HepG2 (cell line): ENCODE results near the gene NUDT8.

Experiments used
- DPF2 ChIP-seq: sonication (generic); formaldehyde crosslinking; IDR thresholded peaks from 2 replicates; pipeline ENCODE4 v1.4.0; 2020; ENCODE audit warnings: mild to moderate bottlenecking, low read depth, missing genetic modification reagents, borderline replicate concordance
- NFRKB ChIP-seq: fragments of 450-650 bp; IDR thresholded peaks from 2 replicates; pipeline ENCODE4 v1.6.1; 2017
- RBFOX2 ChIP-seq: fragments of 200-400 bp; formaldehyde crosslinking; IDR thresholded peaks from 2 replicates; pipeline ENCODE4 v1.6.1; 2017; ENCODE audit warnings: low read depth, mild to moderate bottlenecking, low read length
- SMAD3 ChIP-seq: sonication (generic); formaldehyde crosslinking; IDR thresholded peaks from 2 replicates; pipeline ENCODE4 v1.4.0; 2020; ENCODE audit warnings: missing genetic modification reagents
- XRCC5 ChIP-seq: fragments of 200-400 bp; formaldehyde crosslinking; optimal IDR thresholded peaks from 2 replicates; pipeline ENCODE3; 2017; ENCODE audit warnings: mild to moderate bottlenecking, low read length
- ZNF235 ChIP-seq: sonication (generic); formaldehyde crosslinking; IDR thresholded peaks from 2 replicates; pipeline ENCODE4 v1.8.1; 2023; ENCODE audit warnings: mild to moderate bottlenecking, missing genetic modification reagents, borderline replicate concordance
- ZNF383 ChIP-seq: sonication (generic); formaldehyde crosslinking; IDR thresholded peaks from 2 replicates; pipeline ENCODE4 v1.4.0; 2020; ENCODE audit warnings: missing genetic modification reagents, mild to moderate bottlenecking, borderline replicate concordance

DNA sequence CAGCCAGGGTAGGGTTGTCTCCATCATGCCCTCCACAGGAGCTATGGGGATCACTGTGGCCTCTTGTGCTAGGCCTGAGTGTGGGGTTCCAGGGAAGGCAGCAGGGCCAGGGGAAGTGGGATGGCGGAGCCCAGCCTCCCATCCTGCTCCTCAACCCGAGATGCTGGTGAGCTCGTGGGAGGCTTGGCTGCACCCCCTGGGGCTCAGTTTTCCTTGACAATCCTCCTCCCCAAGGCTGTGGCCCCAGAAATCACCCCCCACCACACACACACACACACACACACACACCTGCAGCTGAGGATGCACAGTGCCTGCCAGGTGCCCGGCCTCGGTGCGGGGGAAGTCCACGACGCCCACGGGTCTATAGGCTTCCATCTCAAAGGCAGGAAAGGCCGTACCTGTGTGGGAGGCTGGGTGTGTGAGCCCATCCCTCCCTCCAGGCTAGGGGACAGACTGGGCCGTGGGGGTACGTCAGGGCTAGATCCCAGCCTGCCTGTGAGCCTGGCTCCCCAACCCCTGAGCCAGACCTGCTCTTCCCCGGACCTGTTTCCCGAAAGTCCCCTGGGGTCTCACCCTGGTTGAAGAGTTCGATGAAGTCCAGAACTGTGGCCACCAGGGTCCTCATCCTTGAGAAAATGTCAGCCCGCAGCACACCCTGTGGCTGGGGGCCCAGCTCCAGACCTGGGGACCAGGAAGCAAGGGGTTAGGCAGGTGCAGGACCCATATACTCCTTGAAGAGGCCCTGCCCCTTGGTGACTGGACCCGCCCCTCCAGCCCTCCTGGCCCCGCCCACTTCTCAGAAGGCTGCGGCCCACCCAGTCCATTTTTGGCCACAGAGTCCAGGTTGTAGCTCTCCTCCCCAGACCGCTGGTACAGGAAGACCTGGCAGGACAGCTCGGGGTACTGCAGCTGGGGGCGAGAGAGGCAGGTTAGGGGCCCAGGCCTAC is 15.0 kb upstream of the NUDT8 start:
- TF ChIP-seq ZNF383 (CRISPR knock-in tag) (no peak), DPF2 (no peak), NFRKB (no peak), XRCC5 (no peak), ZNF235 (CRISPR knock-in tag) (no peak), RBFOX2 (no peak), SMAD3 (no peak)
